Smooth muscle cell (in vitro differentiated cells): ENCODE results near the gene SMIM41. TPM values are rescaled to one million over a fixed set of nuclear protein-coding genes. Genes with fewer than 3 reads are reported as not detected.

ENCODE experiments used
- DNase-seq: peaks from one replicate; lab custom pipeline; 2025; ENCODE audit not compliant: unreplicated experiment; lab: John Stamatoyannopoulos, UW
- H2AFZ ChIP-seq: fragments of 200-600 bp; sonication (generic); 2 replicates; pipeline ENCODE4 v1.6.0; 2016; ENCODE audit warnings: antibody characterized with exemption, low read depth, mild to moderate bottlenecking
- H3F3A ChIP-seq: fragments of 200-600 bp; sonication (generic); 2 replicates; pipeline ENCODE4 v1.6.0; 2017; ENCODE audit warnings: antibody characterized with exemption, low read depth
- H3K27ac ChIP-seq: fragments of 200-600 bp; sonication (generic); 2 replicates; pipeline ENCODE4 v1.5.1; 2016; ENCODE audit warnings: low read depth, mild to moderate bottlenecking
- H3K27me3 ChIP-seq: fragments of 200-600 bp; sonication (generic); 2 replicates; pipeline ENCODE4 v1.6.1; 2016; ENCODE audit warnings: low read depth, mild to moderate bottlenecking
- H3K36me3 ChIP-seq: fragments of 200-600 bp; sonication (generic); 2 replicates; pipeline ENCODE4 v1.5.1; 2016; ENCODE audit warnings: low read depth
- H3K4me1 ChIP-seq: fragments of 200-600 bp; sonication (generic); 2 replicates; pipeline ENCODE4 v1.5.1; 2016; ENCODE audit warnings: low read depth
- H3K4me2 ChIP-seq: fragments of 200-600 bp; sonication (generic); 2 replicates; pipeline ENCODE4 v1.6.0; 2016; ENCODE audit warnings: mild to moderate bottlenecking
- H3K4me3 ChIP-seq: fragments of 200-600 bp; sonication (generic); 2 replicates; pipeline ENCODE4 v1.5.1; 2016; ENCODE audit warnings: mild to moderate bottlenecking
- H3K79me2 ChIP-seq: fragments of 200-600 bp; sonication (generic); 2 replicates; pipeline ENCODE4 v1.6.0; 2016; ENCODE audit warnings: low read depth, mild to moderate bottlenecking
- H3K9ac ChIP-seq: fragments of 200-600 bp; sonication (generic); 2 replicates; pipeline ENCODE4 v1.6.0; 2016; ENCODE audit warnings: low read depth
- H3K9me3 ChIP-seq: fragments of 200-600 bp; sonication (generic); replicated peaks from 2 replicates; pipeline ENCODE4 v1.5.1; 2016; ENCODE audit warnings: low read depth
- H4K20me1 ChIP-seq: fragments of 200-600 bp; sonication (generic); 2 replicates; pipeline ENCODE4 v1.6.0; 2016; ENCODE audit warnings: low read depth
- CTCF ChIP-seq: fragments of 200-600 bp; sonication (generic); IDR thresholded peaks from 2 replicates; pipeline ENCODE4 v1.5.1; 2017; ENCODE audit warnings: borderline replicate concordance, mild to moderate bottlenecking, antibody characterized with exemption; ENCODE audit not compliant: insufficient read depth, poor library complexity, severe bottlenecking
- WGBS: methylation state at CpG from one replicate; pipeline ENCODE4 v1.1.7; 2016; ENCODE audit warnings: low lambda C conversion rate; 5-methylcytosine and 5-hydroxymethylcytosine counted together
- polyA plus RNA-seq: library from polyadenylated mRNA; unstranded; fragments of >200 nt; fragmentation: Nextera tagmentation; extraction: Ambion mirVana; gene quantifications from 2 replicates; pipeline ENCODE4 v1.2.1, GENCODE V29; 2016
- total RNA-seq: library from RNA; depleted of rRNA; stranded (reverse); fragments of >200 nt; gene quantifications from 2 replicates; pipeline ENCODE4 v1.2.3, GENCODE V29; 2014

The SMIM41 gene
- total and polyA plus RNA-seq, 2 experiments from 2014 or later = not detected

GRCh38 chr12:52090291-52090690 is 10.8 kb downstream of the SMIM41 start:
- Histone ChIP-seq H3K4me1 (no peaks in the 10 kb centered on the region), H4K20me1 (no peaks in the 10 kb centered on the region), H2AFZ (no peak overlapping the region), H3K4me3 (no peak overlapping the region), H3K36me3 (no peaks in the 10 kb centered on the region), H3K9ac (no peak overlapping the region), H3F3A (no peaks in the 10 kb centered on the region), H3K27ac (no peak overlapping the region), H3K27me3 (peaks cover 27% of the 10 kb centered on the region), H3K9me3 (no peaks in the 10 kb centered on the region), H3K79me2 (no peaks in the 10 kb centered on the region), H3K4me2 (no peak overlapping the region)
- no peak for DNase-seq
- WGBS = 94% methylated on average over 10 of the region's 10 CpGs
- no peak for TF ChIP-seq CTCF

GRCh38 chr12:52091061-52091460 is 11.6 kb downstream of the SMIM41 start:
- Histone ChIP-seq H3K27me3 (peaks cover 27% of the 10 kb centered on the region), H3K27ac (no peak overlapping the region), H3F3A (no peaks in the 10 kb centered on the region), H2AFZ (no peak overlapping the region), H3K9ac (no peak overlapping the region), H4K20me1 (no peaks in the 10 kb centered on the region), H3K9me3 (no peaks in the 10 kb centered on the region), H3K4me2 (no peak overlapping the region), H3K36me3 (no peaks in the 10 kb centered on the region), H3K4me3 (no peak overlapping the region), H3K79me2 (no peaks in the 10 kb centered on the region), H3K4me1 (no peaks in the 10 kb centered on the region)
- no peak for DNase-seq
- 49% methylated on average over 3 of the region's 3 CpGs for WGBS
- no peak for TF ChIP-seq CTCF

- H3K9ac ChIP-seq = no peak overlapping the region
- no peaks in the 10 kb centered on the region for H3K79me2 ChIP-seq
- no peaks in the 10 kb centered on the region for H3K9me3 ChIP-seq
- H3K4me2 ChIP-seq = no peak overlapping the region
- H3K27ac ChIP-seq = no peak overlapping the region
- no peak for TF ChIP-seq CTCF
- 82% methylated on average over 8 of the region's 8 CpGs for WGBS
- no peak overlapping the region for H2AFZ ChIP-seq
- no peak for DNase-seq
- H3F3A ChIP-seq = no peaks in the 10 kb centered on the region
- no peak overlapping the region for H3K4me3 ChIP-seq
- no peaks in the 10 kb centered on the region for H4K20me1 ChIP-seq
- H3K4me1 ChIP-seq = no peaks in the 10 kb centered on the region
- peaks cover 27% of the 10 kb centered on the region for H3K27me3 ChIP-seq
- no peaks in the 10 kb centered on the region for H3K36me3 ChIP-seq
Observed at GRCh38 chr12:52091869-52092268, 12.4 kb downstream of the SMIM41 start.

- DNase-seq = no peak
- Histone ChIP-seq H3K9ac (no peak overlapping the region), H3F3A (no peaks in the 10 kb centered on the region), H3K27me3 (peaks cover 38% of the 10 kb centered on the region), H3K9me3 (no peaks in the 10 kb centered on the region), H3K27ac (no peak overlapping the region), H3K79me2 (no peaks in the 10 kb centered on the region), H4K20me1 (no peaks in the 10 kb centered on the region), H3K36me3 (no peaks in the 10 kb centered on the region), H3K4me1 (no peaks in the 10 kb centered on the region), H3K4me2 (no peak overlapping the region), H2AFZ (no peak overlapping the region), H3K4me3 (no peak overlapping the region)
- TF ChIP-seq CTCF = no peak
- 96% methylated on average over 7 of the region's 7 CpGs for WGBS
Observed at GRCh38 chr12:52093346-52093745, 13.8 kb downstream of the SMIM41 start.
